Large intestine (tissue), 3 donors: ENCODE data around the gene APOLD1. TPM values are rescaled to one million over a fixed set of nuclear protein-coding genes. Genes with fewer than 3 reads are reported as not detected.
"Not testable (repeated sequence)": the region's sequence is repeated elsewhere in the genome, so short reads cannot be mapped to it uniquely, and the experiment has no call there.

Source experiments
- DNase-seq, 2 donors: peaks; one replicate each; pipeline versions ENCODE4 v3.0.0 to v3.0.0-alpha.2; 2013
- H3K27ac ChIP-seq: one replicate; pipeline ENCODE4 v1.5.1; 2013; ENCODE audit warnings: low read length
- H3K27me3 ChIP-seq: 2 replicates; pipeline ENCODE4 v1.6.1; 2013; ENCODE audit warnings: low read length; ENCODE audit not compliant: control insufficient read depth, insufficient read depth
- H3K36me3 ChIP-seq: 2 replicates; pipeline ENCODE4 v1.6.1; 2013; ENCODE audit warnings: low read length; ENCODE audit not compliant: control insufficient read depth, insufficient read depth
- H3K4me1 ChIP-seq: one replicate; pipeline ENCODE4 v1.6.1; 2013; ENCODE audit warnings: low read length; ENCODE audit not compliant: control insufficient read depth, insufficient read depth
- H3K4me3 ChIP-seq: one replicate; pipeline ENCODE4 v1.5.1; 2013; ENCODE audit warnings: low read length
- H3K9me3 ChIP-seq: one replicate; pipeline ENCODE4 v1.6.1; 2013; ENCODE audit warnings: mild to moderate bottlenecking, low read depth, low read length, moderate library complexity; ENCODE audit not compliant: control insufficient read depth
- WGBS: methylation state at CpG from one replicate; pipeline ENCODE4 v1.1.5; 2013; ENCODE audit warnings: low lambda C conversion rate; ENCODE audit not compliant: insufficient coverage; 5-methylcytosine and 5-hydroxymethylcytosine counted together
- polyA plus RNA-seq: library from polyadenylated mRNA; unstranded; fragments of 120-200 nt; gene quantifications from one replicate; pipeline ENCODE4 v1.2.1, GENCODE V29; 2013

The APOLD1 gene
- polyA plus RNA-seq, 1 donor = 13.8 TPM

DNA sequence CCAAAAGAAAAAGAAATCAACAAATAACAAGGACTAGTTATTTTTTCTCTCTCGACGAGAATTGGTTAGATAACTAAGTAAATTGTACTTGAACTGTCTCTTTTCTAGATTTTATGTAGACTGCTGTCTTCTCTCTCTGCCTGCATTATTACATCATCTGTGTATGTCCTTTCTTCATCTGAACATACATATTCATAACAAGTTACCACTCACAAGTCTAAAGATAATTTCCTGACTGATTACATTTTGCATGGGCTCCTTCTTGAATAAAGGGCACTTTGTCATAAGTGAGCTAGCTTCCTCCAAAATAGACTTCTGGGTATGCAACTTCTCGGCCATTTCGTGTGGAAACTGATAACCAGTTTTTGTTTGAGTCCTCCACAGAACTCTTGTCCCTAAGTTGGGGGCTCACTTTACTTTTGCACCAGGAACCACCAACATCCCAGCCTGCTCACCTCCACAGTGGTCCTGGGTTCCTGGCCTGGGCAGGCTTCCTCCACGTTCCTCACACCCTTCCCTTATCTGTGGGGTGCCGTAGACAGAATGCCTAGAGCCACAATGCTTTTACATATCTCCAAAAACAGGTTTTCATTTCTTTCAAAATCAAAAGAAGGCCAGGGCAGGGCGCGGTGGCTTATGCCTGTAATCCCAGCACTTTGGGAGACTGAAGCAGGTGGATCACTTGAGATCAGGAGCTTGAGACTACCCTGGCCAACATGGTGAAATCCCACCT is 21.5 kb downstream of the APOLD1 start:
- Histone ChIP-seq H3K4me3 (no peak overlapping the region), H3K27me3 (no peaks in the 10 kb centered on the region), H3K36me3 (no peaks in the 10 kb centered on the region), H3K4me1 (peaks cover 43% of the 10 kb centered on the region), H3K27ac (peak overlapping the region; percentile 8), H3K9me3 (no peaks in the 10 kb centered on the region)
- no peak for DNase-seq
- 92% methylated on average over 2 of the region's 8 CpGs for WGBS

GRCh38 chr12:12807517-12807903 is 22.1 kb downstream of the APOLD1 start:
- not testable (repeated sequence) for H3K27me3 ChIP-seq, DNase-seq, H3K4me3 ChIP-seq, H3K9me3 ChIP-seq, H3K36me3 ChIP-seq
- Histone ChIP-seq H3K4me1 (peaks cover 43% of the 10 kb centered on the region), H3K27ac (peak overlapping the region; percentile 49)
- 53% methylated on average over 2 of the region's 3 CpGs for WGBS

DNA sequence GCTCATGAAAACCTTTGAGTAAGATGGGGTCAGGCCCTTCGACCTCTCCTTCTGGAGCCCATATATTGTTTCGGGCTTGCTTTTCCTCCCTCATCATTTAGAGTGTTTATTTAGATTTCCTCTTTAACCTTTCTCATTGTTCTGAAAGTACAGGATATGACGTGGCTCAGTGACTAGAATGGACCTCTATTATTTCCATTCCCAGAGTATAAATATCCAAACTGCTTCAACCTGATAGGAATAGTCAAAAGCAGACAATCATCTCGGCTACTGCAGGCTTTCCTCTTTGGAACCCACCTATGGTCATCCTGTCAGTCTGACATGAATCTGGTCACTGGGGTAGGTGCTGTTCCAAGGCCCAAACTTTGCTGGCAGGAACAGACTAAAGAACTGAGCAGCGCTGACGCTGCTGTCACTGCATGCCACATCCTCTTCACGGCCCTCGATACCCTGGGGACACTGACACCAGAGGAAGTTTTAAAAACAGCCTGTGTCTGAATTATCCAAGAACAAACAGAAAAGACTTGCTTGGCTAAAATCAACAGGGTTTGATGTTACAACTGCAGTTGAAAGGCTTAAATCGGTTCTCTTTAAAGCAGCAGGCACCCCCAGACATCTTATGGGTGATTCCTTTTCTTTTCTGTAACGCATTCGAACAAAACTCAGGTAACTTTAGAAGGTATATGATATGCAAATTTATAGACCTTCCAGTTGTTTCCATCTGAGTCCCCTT is 22.7 kb downstream of the APOLD1 start:
- Histone ChIP-seq H3K9me3 (no peaks in the 10 kb centered on the region), H3K27ac (peak overlapping the region; percentile 49), H3K4me3 (no peak overlapping the region), H3K36me3 (no peaks in the 10 kb centered on the region), H3K4me1 (peaks cover 38% of the 10 kb centered on the region), H3K27me3 (no peaks in the 10 kb centered on the region)
- WGBS = no CpG with 5 or more reads among the region's 11 CpGs
- DNase-seq = peak in 1 of 2 donors; percentile 29

- peak; percentile 52 to 85 for DNase-seq
- Histone ChIP-seq H3K4me3 (no peak overlapping the region), H3K9me3 (no peaks in the 10 kb centered on the region), H3K4me1 (peaks cover 30% of the 10 kb centered on the region), H3K27me3 (no peaks in the 10 kb centered on the region), H3K27ac (peak overlapping the region; percentile 76), H3K36me3 (peaks cover 3% of the 10 kb centered on the region)
- WGBS = no CpG with 5 or more reads among the region's 10 CpGs
Measured at GRCh38 chr12:12810553-12811021, 25.1 kb downstream of the APOLD1 start.

- Histone ChIP-seq H3K4me1 (peaks cover 30% of the 10 kb centered on the region), H3K36me3 (peaks cover 8% of the 10 kb centered on the region), H3K4me3 (no peak overlapping the region), H3K9me3 (no peaks in the 10 kb centered on the region), H3K27me3 (no peaks in the 10 kb centered on the region), H3K27ac (no peak overlapping the region)
- WGBS = no CpG with 5 or more reads among the region's 3 CpGs
- DNase-seq = no peak
Measured at GRCh38 chr12:12811343-12811742, 25.9 kb downstream of the APOLD1 start.

DNA sequence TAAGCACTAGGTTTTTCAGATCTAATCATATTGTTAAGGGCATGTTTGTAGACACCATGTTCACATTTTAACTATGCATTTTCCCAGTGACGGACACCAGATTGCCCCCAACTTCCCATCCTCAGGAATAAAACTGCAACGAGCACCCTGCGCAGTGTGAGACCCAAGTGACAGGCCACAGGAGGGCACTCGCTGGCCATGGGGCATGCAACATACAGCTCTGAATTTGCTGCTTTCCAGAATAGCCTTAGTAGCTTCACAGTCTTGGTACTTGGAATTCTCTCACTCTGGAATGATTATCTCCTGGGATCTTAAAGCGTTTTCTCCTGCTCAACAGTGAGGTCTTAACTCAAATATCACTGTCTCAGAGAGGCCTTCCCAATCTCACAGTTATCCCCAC is 26.7 kb downstream of the APOLD1 start:
- H3K9me3 ChIP-seq = no peaks in the 10 kb centered on the region
- WGBS = no CpG with 5 or more reads among the region's 5 CpGs
- no peaks in the 10 kb centered on the region for H3K27me3 ChIP-seq
- H3K27ac ChIP-seq = no peak overlapping the region
- peaks cover 14% of the 10 kb centered on the region for H3K36me3 ChIP-seq
- peaks cover 28% of the 10 kb centered on the region for H3K4me1 ChIP-seq
- H3K4me3 ChIP-seq = no peak overlapping the region
- no peak for DNase-seq

- H3K4me3 ChIP-seq = no peak overlapping the region
- no peak for DNase-seq
- H3K27me3 ChIP-seq = no peaks in the 10 kb centered on the region
- peaks cover 19% of the 10 kb centered on the region for H3K36me3 ChIP-seq
- H3K27ac ChIP-seq = no peak overlapping the region
- WGBS = 61% methylated on average over 2 of the region's 14 CpGs
- H3K9me3 ChIP-seq = no peaks in the 10 kb centered on the region
- H3K4me1 ChIP-seq = peaks cover 27% of the 10 kb centered on the region
Measured at GRCh38 chr12:12812618-12813119, 27.2 kb downstream of the APOLD1 start.

DNA sequence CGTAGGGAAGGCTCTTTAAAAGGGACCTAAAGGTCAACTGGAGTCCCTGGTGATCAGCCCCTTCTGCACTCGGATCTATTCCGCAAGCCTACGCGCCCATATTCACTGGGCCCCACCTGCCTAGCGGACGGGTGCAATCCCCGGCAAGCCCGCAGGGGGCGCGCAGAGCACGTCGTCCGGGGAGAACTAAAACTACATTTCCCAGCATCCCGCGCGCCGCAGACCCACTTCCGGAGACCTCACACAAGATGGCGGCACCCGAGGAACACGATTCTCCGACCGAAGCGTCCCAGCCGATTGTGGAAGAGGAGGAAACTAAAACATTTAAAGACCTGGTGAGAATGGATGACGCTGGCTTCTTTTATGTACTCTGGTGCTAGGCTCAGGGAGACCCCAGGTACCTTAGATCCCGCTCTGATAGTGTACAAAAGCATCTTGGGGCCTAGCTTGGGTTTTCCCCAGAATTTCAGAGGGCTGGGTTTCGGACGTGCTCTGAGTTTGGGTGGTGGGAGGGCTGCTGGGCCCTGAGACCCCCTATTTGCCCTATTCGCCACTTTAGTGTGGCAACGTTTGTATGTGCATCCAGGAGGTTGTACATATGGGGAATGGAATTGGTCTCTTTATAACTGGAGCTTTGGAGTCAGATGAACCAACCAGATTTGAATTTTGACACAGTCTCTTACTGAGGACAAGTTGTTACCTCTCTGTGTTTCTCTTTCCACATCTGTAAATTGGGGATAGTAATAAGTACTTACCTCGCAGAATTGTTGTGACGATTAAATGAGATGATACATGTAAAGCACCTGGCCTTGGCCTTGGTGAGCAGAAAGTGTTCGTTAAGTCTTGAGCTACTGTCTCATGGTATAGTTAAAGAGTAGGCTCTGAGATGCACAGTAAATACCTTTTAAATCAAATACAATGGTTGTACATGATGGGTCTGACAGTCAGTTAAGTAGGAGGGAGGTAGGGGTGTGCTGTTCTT is 28.0 kb downstream of the APOLD1 start, which contains the start of gene DDX47:
Gene DDX47 (plus strand): TSS at position 227 of the 982 bp plus-strand sequence. CDS start 22 bp downstream, at position 249.
- DNase-seq = peak; percentile 93 to 94
- peaks cover 23% of the 10 kb centered on the region for H3K4me1 ChIP-seq
- H3K27ac ChIP-seq = peak within 1 kb of the TSS; percentile 58
- H3K36me3 ChIP-seq = peaks cover 20% of the 10 kb centered on the region
- no peaks in the 10 kb centered on the region for H3K9me3 ChIP-seq
- peak within 1 kb of the TSS; percentile 95 for H3K4me3 ChIP-seq
- H3K27me3 ChIP-seq = no peaks in the 10 kb centered on the region
- no CpG with 5 or more reads among the region's 35 CpGs for WGBS

DNA sequence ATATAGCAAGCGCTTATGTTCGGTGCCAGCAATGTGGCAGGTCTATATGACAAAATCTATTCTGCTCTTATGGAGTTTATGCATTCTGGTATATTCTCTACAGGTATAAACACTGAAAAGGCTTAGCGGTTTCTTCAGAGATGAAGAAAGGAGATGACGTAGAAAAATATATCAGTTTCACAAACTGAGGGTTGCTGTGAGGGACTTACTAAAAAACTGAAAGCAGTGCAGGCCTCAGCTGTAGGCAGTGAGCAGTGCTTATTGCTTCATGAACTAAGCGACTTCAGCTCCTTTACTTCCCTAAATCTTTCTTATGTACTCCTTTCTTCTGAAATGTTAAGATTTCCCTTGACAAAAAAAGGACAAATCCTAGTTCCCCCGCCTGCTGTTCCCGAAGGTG is 32.2 kb downstream of the APOLD1 start:
- WGBS = 100% methylated on average over 2 of the region's 7 CpGs
- Histone ChIP-seq H3K4me3 (no peak overlapping the region), H3K27me3 (no peaks in the 10 kb centered on the region), H3K27ac (no peak overlapping the region), H3K36me3 (peaks cover 42% of the 10 kb centered on the region), H3K9me3 (no peaks in the 10 kb centered on the region), H3K4me1 (peaks cover 7% of the 10 kb centered on the region)
- no peak for DNase-seq

DNA sequence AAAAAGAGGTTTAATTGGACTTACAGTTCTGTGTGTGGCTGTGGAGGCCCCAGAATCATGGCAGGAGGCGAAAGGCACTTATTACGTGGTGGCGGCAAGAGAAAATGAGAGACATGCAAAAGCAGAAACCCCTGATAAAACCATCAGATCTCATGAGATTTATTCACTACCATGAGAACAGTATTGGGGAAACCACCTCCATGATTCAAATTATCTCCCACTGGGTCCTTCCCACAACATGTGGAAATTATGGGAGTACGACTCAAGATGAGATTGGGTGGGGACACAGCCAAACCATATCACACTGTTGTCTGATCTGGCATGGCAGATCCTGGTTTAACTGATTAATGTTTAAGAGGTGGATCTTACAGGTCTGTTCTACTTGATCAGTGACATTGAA is 33.2 kb downstream of the APOLD1 start:
- no peaks in the 10 kb centered on the region for H3K9me3 ChIP-seq
- H3K4me1 ChIP-seq = peaks cover 7% of the 10 kb centered on the region
- 100% methylated on average over 1 of the region's 4 CpGs for WGBS
- DNase-seq = no peak
- peaks cover 53% of the 10 kb centered on the region for H3K36me3 ChIP-seq
- no peak overlapping the region for H3K4me3 ChIP-seq
- H3K27me3 ChIP-seq = no peaks in the 10 kb centered on the region
- no peak overlapping the region for H3K27ac ChIP-seq
